HUES6 (cell line): ENCODE measurements around the gene VWC2L.

Source experiments
- H3K27ac ChIP-seq: 2 replicates; pipeline ENCODE4 v1.7.0; 2013; ENCODE audit warnings: low read depth, mild to moderate bottlenecking, low read length, inconsistent platforms
- H3K27me3 ChIP-seq: 2 replicates; pipeline ENCODE4 v1.6.1; 2013; ENCODE audit warnings: low read length; ENCODE audit not compliant: control insufficient read depth, insufficient read depth
- H3K36me3 ChIP-seq: 2 replicates; pipeline ENCODE4 v1.6.1; 2013; ENCODE audit warnings: low read length; ENCODE audit not compliant: control insufficient read depth, insufficient read depth
- H3K4me1 ChIP-seq: 2 replicates; pipeline ENCODE4 v1.6.1; 2013; ENCODE audit warnings: low read length; ENCODE audit not compliant: control insufficient read depth, insufficient read depth
- H3K4me3 ChIP-seq: 2 replicates; pipeline ENCODE4 v1.5.1; 2013; ENCODE audit warnings: low read depth, low read length
- H3K9ac ChIP-seq: one replicate; pipeline ENCODE4 v1.6.1; 2013; ENCODE audit warnings: mild to moderate bottlenecking, low read length
- H3K9me3 ChIP-seq: 2 replicates; pipeline ENCODE4 v1.6.1; 2013; ENCODE audit warnings: low read depth, low read length; ENCODE audit not compliant: control insufficient read depth, insufficient read depth

The VWC2L gene

GRCh38 chr2:214410918-214411554 lies at the start of gene VWC2L:
VWC2L (plus strand) TSS chr2:214411054; CDS start chr2:214414194, 3,140 bp downstream.
- H3K4me1 ChIP-seq = no peaks in the 10 kb centered on the region
- H3K36me3 ChIP-seq = no peaks in the 10 kb centered on the region
- no peaks in the 10 kb centered on the region for H3K9me3 ChIP-seq
- H3K9ac ChIP-seq = no peak within 1 kb of the TSS
- no peak within 1 kb of the TSS for H3K4me3 ChIP-seq
- peaks cover 8% of the 10 kb centered on the region for H3K27me3 ChIP-seq
- H3K27ac ChIP-seq = no peak within 1 kb of the TSS

GRCh38 chr2:214361116-214361515 lies 49.7 kb upstream of the VWC2L start:
- Histone ChIP-seq H3K27ac (no peak overlapping the region), H3K27me3 (no peaks in the 10 kb centered on the region), H3K4me3 (no peak overlapping the region), H3K9ac (no peak overlapping the region), H3K36me3 (no peaks in the 10 kb centered on the region), H3K9me3 (peaks cover 4% of the 10 kb centered on the region; the same call in 1 of the 2 replicates), H3K4me1 (no peaks in the 10 kb centered on the region)

GRCh38 chr2:214365549-214365948 lies 45.3 kb upstream of the VWC2L start:
- no peaks in the 10 kb centered on the region for H3K36me3 ChIP-seq

GRCh38 chr2:214367171-214367570 lies 43.7 kb upstream of the VWC2L start:
- Histone ChIP-seq H3K9me3 (no peaks in the 10 kb centered on the region), H3K36me3 (no peaks in the 10 kb centered on the region), H3K4me1 (no peaks in the 10 kb centered on the region), H3K27ac (no peak overlapping the region), H3K9ac (no peak overlapping the region), H3K27me3 (no peaks in the 10 kb centered on the region), H3K4me3 (no peak overlapping the region)

More at GRCh38 chr2:214365549-214365948, 45.3 kb upstream of the VWC2L start:
- no peak overlapping the region for H3K27ac ChIP-seq
- H3K9me3 ChIP-seq = no peaks in the 10 kb centered on the region
- no peaks in the 10 kb centered on the region for H3K27me3 ChIP-seq
- H3K4me1 ChIP-seq = no peaks in the 10 kb centered on the region
- no peak overlapping the region for H3K9ac ChIP-seq
- no peak overlapping the region for H3K4me3 ChIP-seq

GRCh38 chr2:214376618-214377285 lies 34.1 kb upstream of the VWC2L start:
- H3K27me3 ChIP-seq = no peaks in the 10 kb centered on the region
- no peak overlapping the region for H3K9ac ChIP-seq
- H3K9me3 ChIP-seq = no peaks in the 10 kb centered on the region
- H3K27ac ChIP-seq = no peak overlapping the region
- no peaks in the 10 kb centered on the region for H3K4me1 ChIP-seq
- H3K4me3 ChIP-seq = no peak overlapping the region
- H3K36me3 ChIP-seq = no peaks in the 10 kb centered on the region

GRCh38 chr2:214377286-214377624 lies 33.6 kb upstream of the VWC2L start:
- Histone ChIP-seq H3K36me3 (no peaks in the 10 kb centered on the region), H3K9me3 (no peaks in the 10 kb centered on the region), H3K4me1 (no peaks in the 10 kb centered on the region), H3K27me3 (no peaks in the 10 kb centered on the region), H3K9ac (no peak overlapping the region), H3K4me3 (no peak overlapping the region), H3K27ac (no peak overlapping the region)

GRCh38 chr2:214378455-214379103 lies 32.3 kb upstream of the VWC2L start:
- Histone ChIP-seq H3K9ac (no peak overlapping the region), H3K4me1 (no peaks in the 10 kb centered on the region), H3K36me3 (no peaks in the 10 kb centered on the region), H3K27me3 (no peaks in the 10 kb centered on the region), H3K9me3 (no peaks in the 10 kb centered on the region), H3K4me3 (no peak overlapping the region), H3K27ac (no peak overlapping the region)

GRCh38 chr2:214379227-214379626 lies 31.6 kb upstream of the VWC2L start:
- H3K36me3 ChIP-seq = no peaks in the 10 kb centered on the region
- H3K4me1 ChIP-seq = no peaks in the 10 kb centered on the region
- no peak overlapping the region for H3K4me3 ChIP-seq
- no peak overlapping the region for H3K9ac ChIP-seq
- no peaks in the 10 kb centered on the region for H3K27me3 ChIP-seq
- H3K27ac ChIP-seq = no peak overlapping the region
- no peaks in the 10 kb centered on the region for H3K9me3 ChIP-seq

- Histone ChIP-seq H3K36me3 (no peaks in the 10 kb centered on the region), H3K9ac (no peak overlapping the region), H3K27ac (no peak overlapping the region)
These were observed 30.2 kb upstream of the VWC2L start for GRCh38 chr2:214380681-214381080.

GRCh38 chr2:214382229-214382628 lies 28.6 kb upstream of the VWC2L start:
- H3K9ac ChIP-seq = no peak overlapping the region
- H3K27ac ChIP-seq = no peak overlapping the region
- H3K4me3 ChIP-seq = no peak overlapping the region
- no peaks in the 10 kb centered on the region for H3K4me1 ChIP-seq
- no peaks in the 10 kb centered on the region for H3K9me3 ChIP-seq
- H3K27me3 ChIP-seq = no peaks in the 10 kb centered on the region
- no peaks in the 10 kb centered on the region for H3K36me3 ChIP-seq

More at GRCh38 chr2:214380681-214381080, 30.2 kb upstream of the VWC2L start:
- H3K4me1 ChIP-seq = no peaks in the 10 kb centered on the region
- H3K4me3 ChIP-seq = no peak overlapping the region
- no peaks in the 10 kb centered on the region for H3K27me3 ChIP-seq
- no peaks in the 10 kb centered on the region for H3K9me3 ChIP-seq

- Histone ChIP-seq H3K4me3 (no peak overlapping the region), H3K27me3 (no peaks in the 10 kb centered on the region), H3K27ac (no peak overlapping the region), H3K4me1 (no peaks in the 10 kb centered on the region), H3K9me3 (no peaks in the 10 kb centered on the region), H3K36me3 (no peaks in the 10 kb centered on the region), H3K9ac (no peak overlapping the region)
These were observed 24.1 kb upstream of the VWC2L start for GRCh38 chr2:214386720-214387119.
